ENCODE data around the gene ITSN2.
"Not testable (repeated sequence)": the region's sequence is repeated elsewhere in the genome, so short reads cannot be mapped to it uniquely, and the experiment has no call there.

The ITSN2 gene

DNA sequence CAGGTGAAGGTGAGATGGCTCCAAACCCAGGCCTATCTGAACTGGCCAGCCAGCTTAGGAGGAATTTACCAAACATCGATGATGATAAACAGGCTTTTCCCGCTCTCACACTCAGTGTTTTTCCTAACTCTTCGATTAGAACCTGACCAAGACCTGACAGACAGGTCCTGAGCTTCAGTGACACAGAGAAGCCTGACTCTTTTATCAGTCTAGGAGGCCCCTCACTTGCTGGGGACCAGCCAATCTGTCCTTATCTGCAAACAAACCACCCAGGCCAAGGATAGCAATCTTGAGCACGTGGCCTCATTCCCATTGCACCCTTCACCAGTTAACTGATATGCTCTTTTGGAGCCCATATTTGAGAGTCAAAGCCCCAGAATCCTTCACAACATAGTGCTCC, 1.9 kb upstream of the ITSN2 start:
- no peak for DNase-seq

GRCh38 chr2:24360963-24361330, 611 bp upstream of the ITSN2 start:
- no peak for DNase-seq

DNA sequence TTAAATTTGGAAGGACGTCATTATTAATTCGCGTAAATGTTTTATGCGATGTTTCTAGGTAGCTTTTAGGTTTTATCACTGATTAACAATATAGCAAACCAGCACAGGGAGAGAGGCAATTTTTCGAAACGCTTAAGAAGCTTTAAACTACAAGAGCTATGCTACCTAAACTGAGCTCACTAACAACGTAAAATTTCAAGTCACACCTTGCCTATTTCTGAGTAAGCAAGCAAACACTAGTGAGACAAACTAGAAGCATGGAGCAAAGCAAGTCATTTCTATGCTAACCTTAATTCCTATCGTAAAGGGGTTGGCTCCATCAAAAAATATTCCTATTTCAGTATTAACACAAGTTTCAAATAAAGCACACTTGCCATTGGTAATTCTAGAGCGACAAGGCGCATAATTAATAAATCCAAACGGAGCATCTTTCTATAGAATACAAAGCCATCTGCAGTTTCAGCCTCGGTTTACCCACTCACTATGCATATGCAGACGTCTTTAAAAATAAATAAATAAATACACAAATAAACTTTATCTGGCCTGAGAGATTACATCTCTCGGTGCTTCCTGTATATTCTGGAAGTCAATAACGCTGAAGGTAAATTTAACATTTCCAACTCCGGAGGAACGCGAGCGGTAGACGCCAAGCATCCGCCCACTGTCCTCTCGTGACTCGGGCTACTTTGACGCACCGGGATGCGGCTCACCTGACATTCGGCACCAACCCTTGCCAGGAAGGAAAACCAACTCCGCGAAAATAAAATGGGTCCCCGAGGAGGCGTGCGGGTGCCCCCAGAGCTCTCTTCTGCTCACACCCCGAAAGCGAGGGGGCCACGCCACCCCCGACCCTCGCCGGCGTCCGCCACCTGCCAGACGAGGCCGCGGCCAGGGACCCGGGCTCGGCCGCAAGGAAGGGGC, 947 bp downstream of the ITSN2 start:
- DNase-seq = no peak

DNA sequence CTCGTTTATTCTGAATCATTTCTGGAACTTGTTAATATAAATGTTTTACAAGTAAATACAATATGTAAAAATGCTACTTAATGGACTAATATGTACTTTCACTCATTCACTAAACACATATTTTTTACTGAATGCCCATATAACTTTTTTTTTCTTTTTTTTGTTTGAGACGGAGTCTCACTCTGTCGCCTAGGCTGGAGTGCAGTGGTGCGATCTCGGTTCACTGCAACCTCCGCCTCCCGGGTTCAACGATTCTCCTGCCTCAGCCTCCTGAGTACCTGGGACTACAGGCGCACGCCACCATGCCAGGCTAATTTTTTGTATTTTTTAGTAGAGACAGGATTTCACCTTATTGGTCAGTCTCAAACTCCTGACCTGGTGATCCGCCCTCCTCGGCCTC, 2.6 kb downstream of the ITSN2 start:
- DNase-seq = not testable (repeated sequence)

GRCh38 chr2:24357115-24357514, 3.2 kb downstream of the ITSN2 start:
- not testable (repeated sequence) for DNase-seq

DNA sequence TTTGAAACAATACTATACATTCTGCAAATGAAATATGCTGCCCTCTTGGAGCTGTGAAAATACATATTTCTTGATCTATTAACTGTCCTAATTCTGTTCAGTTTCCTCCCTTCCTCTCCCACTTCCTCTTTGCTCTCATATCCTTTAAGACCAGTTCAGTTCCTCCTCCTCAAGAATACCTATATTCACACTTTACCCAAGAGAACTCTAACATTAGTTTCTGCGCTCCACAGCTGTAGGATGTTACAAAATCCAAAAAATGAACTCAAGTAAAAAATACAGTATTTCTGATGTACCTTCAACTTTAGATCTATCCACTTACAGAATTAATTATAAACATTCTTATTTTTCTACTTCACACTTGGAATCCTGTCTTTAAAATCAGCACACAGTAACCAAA, 5.4 kb downstream of the ITSN2 start:
- no peak for DNase-seq

GRCh38 chr2:24354395-24354794, 5.9 kb downstream of the ITSN2 start:
- no peak for DNase-seq

- no peak for DNase-seq
These were observed 6.4 kb downstream of the ITSN2 start for GRCh38 chr2:24353973-24354372.

DNA sequence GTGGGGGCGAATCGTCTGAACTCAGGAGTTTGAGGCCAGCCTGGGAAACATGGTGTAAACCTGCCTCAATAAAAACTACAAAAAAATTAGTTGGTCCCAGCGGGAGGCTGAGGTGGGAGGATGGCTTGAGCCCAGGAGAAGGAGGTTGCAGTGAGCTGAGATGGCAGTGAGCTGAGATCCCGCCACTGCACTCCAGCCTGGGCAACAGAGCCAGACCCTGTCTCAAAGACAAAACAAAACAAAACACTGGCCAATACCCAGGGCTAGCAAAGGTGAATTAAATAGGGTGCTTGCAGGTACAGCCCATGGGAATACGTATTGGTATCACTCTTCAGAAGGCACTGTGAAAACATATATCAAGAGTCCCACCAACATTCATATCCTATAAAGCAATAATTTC, 7.0 kb downstream of the ITSN2 start:
- no peak for DNase-seq

GRCh38 chr2:24352664-24353063, 7.7 kb downstream of the ITSN2 start:
- no peak for DNase-seq

DNA sequence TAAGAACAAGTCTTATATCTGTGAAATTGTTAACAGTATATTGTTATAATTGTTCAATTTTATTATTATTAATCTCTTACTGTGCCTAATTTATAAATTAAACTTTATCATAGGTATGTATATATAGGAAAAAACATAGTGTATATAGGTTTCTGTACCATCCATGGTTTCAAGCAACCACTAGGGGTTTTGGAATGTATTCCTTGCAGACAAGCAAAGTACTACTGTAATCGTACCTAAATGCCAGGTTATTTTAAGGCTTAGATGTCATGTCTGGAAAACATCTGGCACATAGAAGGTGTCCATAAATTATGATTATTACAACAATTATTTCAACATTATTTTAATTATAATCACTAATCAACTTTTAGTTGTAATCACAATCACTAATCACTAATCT, 8.4 kb downstream of the ITSN2 start:
- no peak for DNase-seq

GRCh38 chr2:24351627-24351938, 8.8 kb downstream of the ITSN2 start:
- no peak for DNase-seq

DNA sequence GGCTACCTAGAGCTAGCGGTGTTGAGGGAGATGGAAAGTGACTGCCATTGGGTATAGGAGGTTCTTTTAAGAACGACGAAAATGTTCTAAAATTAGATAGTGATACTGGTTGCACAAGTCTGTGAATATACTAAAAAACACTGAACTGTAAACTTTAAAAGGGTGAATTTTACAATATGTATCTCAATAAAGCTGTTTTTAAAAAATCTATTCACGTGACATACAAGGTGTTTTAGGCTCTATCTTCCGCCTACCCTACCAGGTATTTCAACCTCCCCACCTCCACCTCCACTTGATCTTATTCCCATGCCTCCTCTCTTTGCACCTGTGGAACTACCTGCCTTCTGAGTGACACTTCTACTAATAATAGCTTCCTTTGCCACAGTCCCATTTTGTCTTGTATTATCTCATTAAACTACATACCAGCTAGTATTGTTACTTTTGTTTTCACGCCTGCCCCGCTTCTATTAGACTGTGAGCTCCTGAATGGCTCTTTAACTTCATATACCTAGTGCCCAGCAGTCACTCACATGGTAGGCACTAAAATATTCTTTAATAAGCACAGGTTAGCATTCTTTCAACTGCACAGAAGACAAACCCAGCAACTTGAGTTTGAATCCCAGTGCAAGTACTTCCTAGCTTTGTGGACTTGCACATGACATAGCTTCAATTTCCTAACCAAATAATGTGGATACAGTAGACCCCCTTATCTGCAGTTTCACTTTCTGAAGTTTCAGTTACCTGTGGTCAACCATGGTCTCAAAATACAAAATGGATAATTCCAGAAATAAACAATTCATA, 9.3 kb downstream of the ITSN2 start:
- DNase-seq = no peak

DNA sequence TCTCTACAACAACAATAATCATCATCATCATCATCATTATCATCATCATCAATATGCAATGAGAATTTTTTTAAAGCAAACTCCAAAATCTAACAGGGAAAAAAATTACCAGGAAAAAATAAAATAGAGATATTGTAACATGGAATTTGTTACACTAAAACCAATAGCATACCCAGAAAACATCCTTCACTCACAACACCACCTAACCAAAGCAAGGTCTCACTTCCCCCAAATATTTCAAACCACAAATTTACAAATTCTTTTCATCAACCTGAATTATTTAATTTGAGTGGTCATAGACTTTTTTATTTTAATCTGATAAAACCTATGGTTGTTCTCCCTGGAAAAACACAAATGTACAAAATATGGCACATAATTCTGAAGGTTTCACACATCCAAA, 11.2 kb downstream of the ITSN2 start:
- no peak for DNase-seq

GRCh38 chr2:24345937-24346336, 14.4 kb downstream of the ITSN2 start:
- DNase-seq = no peak

DNA sequence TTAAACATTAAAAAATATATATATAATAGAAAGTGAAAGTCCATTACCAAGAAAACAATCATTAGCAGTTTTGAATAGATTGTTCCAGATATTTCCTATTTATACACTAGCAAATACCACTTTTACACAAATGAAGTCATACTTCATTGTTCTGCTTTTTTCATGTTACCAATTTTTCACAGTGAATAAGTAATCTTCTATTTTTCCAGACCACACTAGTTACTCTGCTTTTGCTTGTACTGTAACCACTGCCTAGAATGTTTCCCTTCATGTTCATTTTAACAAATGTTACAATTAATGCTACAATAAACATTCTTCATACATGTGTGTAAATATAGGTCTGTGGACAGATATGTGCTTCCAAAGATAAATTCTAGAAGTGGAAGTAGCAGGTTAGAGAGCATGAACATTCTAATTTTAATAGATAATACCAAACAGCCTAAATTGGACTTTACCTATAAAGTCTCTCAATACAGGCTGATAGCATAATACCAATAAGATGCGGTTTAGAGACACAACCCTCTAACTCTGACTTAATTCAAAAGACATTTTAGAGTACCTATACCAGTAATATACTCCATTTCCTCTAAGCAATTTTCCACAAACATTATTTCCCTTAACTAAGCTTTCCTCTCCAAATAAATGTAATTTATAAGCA, 17.0 kb downstream of the ITSN2 start:
- DNase-seq = no peak

GRCh38 chr2:24342110-24342910, 18.0 kb downstream of the ITSN2 start:
- no peak for DNase-seq

GRCh38 chr2:24339856-24340262, 20.5 kb downstream of the ITSN2 start:
- no peak for DNase-seq

DNA sequence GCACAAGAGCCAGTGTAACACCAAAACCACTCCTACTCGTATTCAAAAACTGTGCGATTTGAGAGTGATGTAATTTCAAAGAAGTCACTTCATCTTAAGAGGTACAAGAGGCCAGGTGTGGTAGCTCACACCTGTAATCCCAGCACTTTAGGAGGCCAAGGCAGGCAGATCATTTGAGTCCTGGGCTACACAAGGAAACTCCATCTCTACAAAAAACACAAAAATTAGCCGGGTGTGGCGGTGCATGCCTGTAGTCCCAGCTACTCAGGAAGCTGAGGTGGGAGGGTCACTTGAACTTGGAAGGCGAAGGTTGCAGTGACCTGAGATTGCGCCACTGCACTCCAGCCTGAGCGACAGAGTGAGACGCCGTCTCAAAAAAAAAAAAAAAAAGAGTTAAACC, 21.2 kb downstream of the ITSN2 start:
- DNase-seq = not testable (repeated sequence)

- no peak for DNase-seq
These were observed 22.4 kb downstream of the ITSN2 start for GRCh38 chr2:24337890-24338289.

GRCh38 chr2:24336811-24337210, 23.5 kb downstream of the ITSN2 start:
- no peak for DNase-seq

GRCh38 chr2:24334245-24334633, 26.1 kb downstream of the ITSN2 start:
- DNase-seq = no peak
